Ishikawa (cell line): ENCODE measurements around the gene IMPA2.

Experiments used
- TEAD4 ChIP-seq: IDR thresholded peaks from 2 replicates; pipeline ENCODE4 v1.6.1; 2012
- USF1 ChIP-seq: IDR thresholded peaks from 2 replicates; pipeline ENCODE4 v1.6.1; 2012

DNA sequence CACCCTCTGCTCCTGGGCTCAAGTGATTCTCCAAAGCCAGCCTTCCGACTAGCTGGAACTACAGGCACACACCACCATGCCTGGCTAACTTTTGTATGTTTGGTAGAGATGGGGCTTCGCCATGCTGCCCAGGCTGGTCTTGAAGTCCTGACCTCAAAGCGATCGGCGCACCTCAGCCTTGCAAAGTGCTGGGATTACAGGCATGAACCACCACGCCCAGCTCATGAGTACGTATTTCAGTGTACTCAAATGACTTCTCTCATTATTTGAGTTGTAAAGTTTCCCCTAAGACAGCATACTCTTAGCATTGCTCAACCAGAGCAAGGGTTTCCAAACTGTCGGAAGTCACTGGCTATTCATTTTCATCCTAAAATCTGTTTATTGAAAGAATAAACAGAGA is 40.3 kb downstream of the IMPA2 start:
- no peak for TF ChIP-seq USF1
- TF ChIP-seq TEAD4, result no peak
